Transverse colon (tissue), 4 donors: ENCODE results near the gene DGCR2. TPM values are rescaled to one million over a fixed set of nuclear protein-coding genes. Genes with fewer than 3 reads are reported as not detected.
"Not testable (repeated sequence)": the region's sequence is repeated elsewhere in the genome, so short reads cannot be mapped to it uniquely, and the experiment has no call there.

Experiments used
- DNase-seq: peaks from one replicate; pipeline ENCODE4 v3.0.0-alpha.2; 2019
- H3K27ac ChIP-seq, 4 donors: fragments of 200-600 bp; sonication (generic); 2 replicates each; pipeline ENCODE4 v1.5.1; 2016 to 2018; ENCODE audit warnings: inconsistent platforms in 4 of 4
- H3K27me3 ChIP-seq: fragments of 200-600 bp; sonication (generic); 2 replicates; pipeline ENCODE4 v1.5.1; 2017; ENCODE audit warnings: inconsistent platforms
- H3K36me3 ChIP-seq, 4 donors: fragments of 200-600 bp; sonication (generic); 2 replicates each; pipeline ENCODE4 v1.5.1; 2017 to 2019; ENCODE audit warnings: inconsistent platforms in 4 of 4
- H3K4me1 ChIP-seq, 4 donors: fragments of 200-600 bp; sonication (generic); 2 replicates each; pipeline ENCODE4 v1.5.1; 2017 to 2020; ENCODE audit warnings: inconsistent platforms in 4 of 4
- H3K4me3 ChIP-seq, 4 donors: fragments of 200-600 bp; sonication (generic); 1 replicate in 1 of 4; 2 replicates in 3 of 4; pipeline versions ENCODE4 v1.5.1 to v1.6.1; 2017 to 2019; ENCODE audit warnings: inconsistent platforms in 4 of 4
- H3K9me3 ChIP-seq, 2 donors: fragments of 200-600 bp; sonication (generic); 2 replicates each; pipeline ENCODE4 v1.5.1; 2017 to 2019; ENCODE audit warnings: inconsistent platforms in 2 of 2
- EP300 ChIP-seq: sonication (generic); formaldehyde crosslinking; IDR thresholded peaks from one replicate; pipeline ENCODE4 v1.6.1; 2017; ENCODE audit warnings: antibody characterized with exemption, low read depth
- POLR2A ChIP-seq: fragments of 450-650 bp; IDR thresholded peaks from one replicate; pipeline ENCODE4 v1.6.1; 2016; ENCODE audit warnings: antibody characterized with exemption, mild to moderate bottlenecking, moderate library complexity
- POLR2AphosphoS5 ChIP-seq, 3 donors: sonication (generic); formaldehyde crosslinking; IDR thresholded peaks; one replicate each; pipeline ENCODE4 v1.6.1; 2016; ENCODE audit warnings: antibody characterized with exemption in 3 of 3
- WGBS, 2 donors: methylation state at CpG; one replicate each; pipeline ENCODE4 v1.1.5; 2018; ENCODE audit warnings: low coverage in 1 of 2; 5-methylcytosine and 5-hydroxymethylcytosine counted together
- in situ Hi-C, 4 donors: fragments of 200-750 bp; cut with MboI; loops; one replicate each; pipeline versions ENCODE4 v1.15.0 to v1.15.1; 2017; ENCODE audit warnings: low sequenced_read_pairs in 3 of 4, low pct_ligation_motif_present in 1 of 4, low pct_unique_long_range_greater_than_20kb in 1 of 4
- intact Hi-C: fragments of 100-400 bp; cut with DNase I; formaldehyde crosslinking; loops from one replicate; pipeline ENCODE4 v1.15.1; 2023; ENCODE audit warnings: low total_unique reads
- total RNA-seq, 4 donors: library from RNA; depleted of rRNA; stranded (reverse); fragments of >200 nt; gene quantifications; one replicate each; pipeline ENCODE4 v1.1.0, GENCODE V29; 2016
- TF ChIP-seq, protein P1 (sequence below), 5 experiments: fragments of 200-600 bp in 3 of 5; fragments of 450-650 bp in 2 of 5; sonication (generic) in 3 of 5; IDR thresholded peaks; 1 replicate in 2 of 5; 2 replicates in 3 of 5; pipeline ENCODE4 v1.5.1; 2016 to 2017; ENCODE audit warnings: antibody characterized with exemption in 5 of 5, inconsistent platforms in 3 of 5, mild to moderate bottlenecking in 2 of 5, moderate library complexity in 1 of 5

DGCR2 gene
- total RNA-seq, 4 donors from 2014 or later: 71.6 to 106 (median 94.3) TPM

DNA sequence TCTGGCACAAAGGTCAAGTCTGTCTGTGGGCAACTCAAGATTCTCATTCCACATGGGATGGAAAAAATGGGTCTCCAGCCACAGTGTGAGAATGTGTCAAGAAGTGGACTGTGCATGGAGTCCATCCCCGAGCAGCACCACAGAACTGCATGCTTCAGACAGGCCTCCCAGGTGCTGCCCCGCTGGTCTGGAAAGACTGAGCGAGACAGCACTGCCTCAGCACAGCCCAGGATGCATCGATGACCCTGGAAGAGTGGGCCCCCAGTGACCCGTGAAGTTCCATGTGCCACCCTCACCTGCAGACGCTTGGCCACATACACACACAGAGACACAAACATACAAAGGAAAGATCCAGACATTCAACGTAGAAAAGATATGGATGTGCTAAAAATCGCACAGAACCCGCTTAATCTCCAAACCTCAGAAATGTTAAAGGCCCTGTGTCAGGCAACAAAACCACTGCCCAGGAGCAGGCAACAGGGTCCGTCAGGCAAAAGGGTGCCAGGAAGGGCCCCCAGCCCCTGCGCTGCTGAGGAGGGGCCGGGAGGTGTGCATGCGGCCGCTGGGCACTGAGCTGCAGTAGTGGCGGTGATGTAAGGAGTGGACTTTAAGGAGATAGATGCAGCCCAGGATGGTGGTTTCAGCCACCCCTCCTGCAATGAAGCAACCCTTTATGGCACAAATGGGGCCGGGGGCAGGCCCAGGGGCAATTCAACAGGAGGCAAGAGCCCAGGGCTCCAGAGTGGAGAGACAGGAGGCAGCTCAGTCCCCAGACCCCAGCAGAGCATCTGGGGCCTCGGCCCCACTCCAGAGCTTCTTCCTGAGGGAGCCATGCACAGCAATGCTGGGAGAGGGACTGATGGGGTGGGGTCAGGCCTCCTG is 84.7 kb downstream of the DGCR2 start:
- in situ Hi-C loops: no loop called here
- H3K27me3 ChIP-seq: no peaks in the 10 kb centered on the region
- H3K9me3 ChIP-seq: no peaks in the 10 kb centered on the region
- intact Hi-C loops: no loop called here
- H3K4me1 ChIP-seq: no peaks in the 10 kb centered on the region
- 88% methylated on average over 17 of the region's 17 CpGs; no CpG with 5 or more reads in 1 of the 2 donors for WGBS, 2 donors
- H3K36me3 ChIP-seq: peaks cover 0 to 33% (median 0%) of the 10 kb centered on the region in 4 donors
- no peak for DNase-seq
- H3K27ac ChIP-seq: no peak overlapping the region
- TF ChIP-seq EP300: no peak
- no peak for TF ChIP-seq POLR2A
- no peak for TF ChIP-seq POLR2AphosphoS5 (IDR thresholded peaks at IDR 0.05)
- TF ChIP-seq, protein P1, sequence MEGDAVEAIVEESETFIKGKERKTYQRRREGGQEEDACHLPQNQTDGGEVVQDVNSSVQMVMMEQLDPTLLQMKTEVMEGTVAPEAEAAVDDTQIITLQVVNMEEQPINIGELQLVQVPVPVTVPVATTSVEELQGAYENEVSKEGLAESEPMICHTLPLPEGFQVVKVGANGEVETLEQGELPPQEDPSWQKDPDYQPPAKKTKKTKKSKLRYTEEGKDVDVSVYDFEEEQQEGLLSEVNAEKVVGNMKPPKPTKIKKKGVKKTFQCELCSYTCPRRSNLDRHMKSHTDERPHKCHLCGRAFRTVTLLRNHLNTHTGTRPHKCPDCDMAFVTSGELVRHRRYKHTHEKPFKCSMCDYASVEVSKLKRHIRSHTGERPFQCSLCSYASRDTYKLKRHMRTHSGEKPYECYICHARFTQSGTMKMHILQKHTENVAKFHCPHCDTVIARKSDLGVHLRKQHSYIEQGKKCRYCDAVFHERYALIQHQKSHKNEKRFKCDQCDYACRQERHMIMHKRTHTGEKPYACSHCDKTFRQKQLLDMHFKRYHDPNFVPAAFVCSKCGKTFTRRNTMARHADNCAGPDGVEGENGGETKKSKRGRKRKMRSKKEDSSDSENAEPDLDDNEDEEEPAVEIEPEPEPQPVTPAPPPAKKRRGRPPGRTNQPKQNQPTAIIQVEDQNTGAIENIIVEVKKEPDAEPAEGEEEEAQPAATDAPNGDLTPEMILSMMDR (IDR thresholded peaks at IDR 0.05): no peak
- no peak overlapping the region for H3K4me3 ChIP-seq

DNA sequence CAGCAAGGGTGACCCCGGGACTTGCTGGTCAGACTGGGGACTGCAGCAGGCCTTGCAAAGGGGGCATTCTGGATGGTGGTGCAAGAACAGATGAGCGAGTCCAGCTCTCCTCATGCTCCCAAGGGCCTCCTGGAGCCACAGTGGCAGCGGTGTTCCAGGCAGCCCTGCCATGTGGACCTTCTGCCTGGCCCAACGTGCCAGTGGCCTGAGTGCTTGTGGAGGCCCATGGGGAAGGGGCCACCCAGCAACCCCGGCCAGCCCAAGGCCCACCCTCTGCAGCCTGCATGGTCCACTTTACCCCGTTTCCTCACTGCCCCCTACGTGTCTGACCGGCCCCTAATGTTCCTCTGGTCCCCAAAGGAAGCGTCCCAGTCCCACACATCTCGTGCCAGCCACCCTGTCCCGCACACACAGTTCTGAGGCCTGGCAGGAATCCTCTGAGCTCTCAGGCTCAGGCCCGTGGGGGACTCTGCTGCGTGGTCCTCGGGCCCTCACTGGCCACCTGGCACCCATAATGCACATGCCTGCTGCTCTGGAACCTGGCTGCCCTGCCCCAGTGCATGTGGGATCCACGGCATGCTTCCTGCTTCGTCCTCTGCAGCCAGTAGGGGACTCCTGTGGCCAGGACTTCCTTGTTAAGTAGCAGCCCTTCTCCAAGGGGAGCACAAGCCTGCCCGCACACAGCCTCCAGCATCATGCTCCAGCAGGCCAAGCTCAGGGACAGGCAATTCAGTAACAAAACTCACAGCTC is 85.5 kb downstream of the DGCR2 start:
- in situ Hi-C loops (no loop called here), intact Hi-C loops (no loop called here)
- H3K9me3 ChIP-seq: no peaks in the 10 kb centered on the region
- H3K4me1 ChIP-seq: no peaks in the 10 kb centered on the region
- 74 to 96% methylated on average over 7 to 14 of the region's 17 CpGs for WGBS, 2 donors
- H3K36me3 ChIP-seq: peaks cover 0 to 27% (median 0%) of the 10 kb centered on the region in 4 donors
- no peaks in the 10 kb centered on the region for H3K27me3 ChIP-seq
- no peak overlapping the region for H3K4me3 ChIP-seq
- no peak overlapping the region for H3K27ac ChIP-seq
- TF ChIP-seq, protein P1 (IDR thresholded peaks at IDR 0.05): no peak
- TF ChIP-seq EP300 (no peak), POLR2AphosphoS5 (IDR thresholded peaks at IDR 0.05) (no peak), POLR2A (no peak)
- no peak for DNase-seq

DNA sequence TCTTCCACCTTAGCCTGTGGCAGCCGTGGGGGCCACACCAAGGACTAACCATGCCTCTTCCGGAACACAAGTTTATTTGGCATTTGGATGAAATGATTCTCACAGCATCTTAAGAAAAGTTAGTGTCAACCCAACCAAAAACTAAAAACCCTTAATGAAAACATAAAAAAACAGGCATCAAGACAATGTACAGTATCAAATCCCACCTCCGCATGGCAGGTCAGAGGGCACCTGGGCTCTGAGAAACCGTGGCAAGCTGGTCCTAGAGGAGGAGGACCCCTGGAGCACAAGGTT is 86.0 kb downstream of the DGCR2 start:
- Histone ChIP-seq H3K27ac (no peak overlapping the region), H3K27me3 (no peaks in the 10 kb centered on the region), H3K36me3 (peaks cover 0 to 21% (median 0%) of the 10 kb centered on the region in 4 donors), H3K4me3 (no peak overlapping the region), H3K9me3 (no peaks in the 10 kb centered on the region), H3K4me1 (no peaks in the 10 kb centered on the region)
- no peak for TF ChIP-seq POLR2A
- TF ChIP-seq, protein P1 (IDR thresholded peaks at IDR 0.05): no peak
- no peak for TF ChIP-seq EP300
- TF ChIP-seq POLR2AphosphoS5 (IDR thresholded peaks at IDR 0.05): no peak
- WGBS, 2 donors: 81 to 89% methylated on average over 2 to 4 of the region's 4 CpGs
- intact Hi-C loops (no loop called here), in situ Hi-C loops (no loop called here)
- DNase-seq: no peak

DNA sequence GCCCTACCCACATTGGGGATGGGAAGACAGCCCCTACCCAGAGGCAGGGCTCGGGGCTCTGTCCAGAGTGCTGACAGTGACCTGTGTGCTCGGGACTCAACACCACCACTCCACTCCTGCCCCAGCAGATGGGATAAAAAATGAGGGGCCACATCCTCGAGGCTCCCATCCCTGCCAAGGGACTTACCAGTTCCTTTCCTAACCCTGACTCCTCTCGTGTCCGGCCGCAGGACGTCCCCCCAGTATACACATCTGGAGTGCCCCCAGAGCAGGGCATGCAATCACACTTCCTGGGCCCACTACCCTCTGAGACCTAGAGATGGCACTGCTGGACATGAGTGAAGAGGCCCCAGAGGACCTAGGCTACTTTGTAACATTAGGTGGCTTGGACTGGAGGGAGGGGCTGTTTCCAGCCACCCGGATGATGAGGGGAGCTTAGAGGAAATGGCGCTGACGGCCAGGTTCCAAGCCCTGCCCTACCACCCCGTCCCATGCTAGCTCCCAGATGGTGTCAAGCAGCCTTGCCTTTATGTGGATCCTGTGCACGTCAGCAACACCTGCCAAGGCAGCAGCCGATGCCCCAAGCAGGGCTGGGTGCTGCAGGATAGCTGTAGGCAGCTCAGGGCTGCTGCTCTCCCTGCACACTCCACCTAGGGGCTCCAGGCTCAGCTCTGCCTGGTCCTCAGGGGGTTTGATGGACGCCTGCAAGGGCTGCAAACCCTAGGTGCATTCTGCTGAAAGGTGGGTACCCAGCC is 86.6 kb downstream of the DGCR2 start:
- H3K27ac ChIP-seq: no peak overlapping the region
- peaks cover 0 to 16% (median 0%) of the 10 kb centered on the region in 4 donors for H3K36me3 ChIP-seq
- no peak overlapping the region for H3K4me3 ChIP-seq
- intact Hi-C loops (no loop called here), in situ Hi-C loops (no loop called here)
- 47% methylated on average over 13 of the region's 14 CpGs; no CpG with 5 or more reads in 1 of the 2 donors for WGBS, 2 donors
- DNase-seq: no peak
- H3K27me3 ChIP-seq: peaks cover 3% of the 10 kb centered on the region
- TF ChIP-seq EP300: no peak
- TF ChIP-seq POLR2A: no peak
- TF ChIP-seq POLR2AphosphoS5 (IDR thresholded peaks at IDR 0.05): no peak
- TF ChIP-seq, protein P1 (IDR thresholded peaks at IDR 0.05): no peak
- no peaks in the 10 kb centered on the region for H3K9me3 ChIP-seq
- H3K4me1 ChIP-seq: no peaks in the 10 kb centered on the region

DNA sequence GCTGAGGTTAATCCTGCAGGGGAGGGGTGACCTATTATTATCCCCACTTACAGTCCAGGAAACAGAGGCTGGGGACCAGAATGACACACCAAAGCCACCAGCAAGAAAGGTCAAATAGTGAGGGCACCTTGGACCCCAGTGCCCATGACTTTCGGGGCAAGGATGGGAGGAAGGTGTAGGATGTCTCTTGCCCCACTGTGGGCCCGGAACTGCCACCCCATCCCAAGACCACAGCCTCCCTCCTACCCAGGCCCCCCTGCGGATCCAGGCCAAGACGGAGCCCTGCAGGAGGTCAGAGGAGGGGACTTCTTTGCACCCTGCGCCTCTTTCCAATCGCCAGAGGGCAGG is 87.1 kb downstream of the DGCR2 start:
- intact Hi-C loops, H3K27ac ChIP-seq, in situ Hi-C loops, H3K4me1 ChIP-seq, DNase-seq, H3K4me3 ChIP-seq, H3K9me3 ChIP-seq, H3K27me3 ChIP-seq: not testable (repeated sequence)
- H3K36me3 ChIP-seq: peaks cover 0 to 11% (median 0%) of the 10 kb centered on the region in 4 donors
- 41% methylated on average over 6 of the region's 6 CpGs; no CpG with 5 or more reads in 1 of the 2 donors for WGBS, 2 donors

DNA sequence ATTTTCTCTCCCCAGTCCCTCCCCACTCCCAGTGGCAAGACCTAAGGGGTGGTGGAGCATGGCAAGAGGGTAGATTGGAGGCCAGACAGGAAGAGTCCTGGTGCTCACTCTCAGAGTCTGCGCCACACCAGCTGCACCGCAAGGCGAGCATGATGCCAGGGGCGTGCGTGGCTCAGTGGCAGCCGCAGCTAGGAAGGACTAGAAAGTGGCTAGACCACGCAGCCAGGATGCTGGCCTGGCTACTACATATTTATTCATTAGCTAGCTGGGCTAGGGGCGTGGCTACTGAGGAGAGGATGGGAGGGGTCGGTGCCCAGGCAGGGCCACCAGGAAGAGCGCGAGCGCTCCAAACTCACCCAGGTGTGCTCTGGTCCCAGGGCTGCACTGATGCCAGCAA is 87.5 kb downstream of the DGCR2 start:
- H3K36me3 ChIP-seq, H3K9me3 ChIP-seq, H3K4me3 ChIP-seq, DNase-seq, H3K27me3 ChIP-seq, H3K27ac ChIP-seq, intact Hi-C loops, in situ Hi-C loops, H3K4me1 ChIP-seq: not testable (repeated sequence)
- 78% methylated on average over 9 of the region's 12 CpGs; no CpG with 5 or more reads in 1 of the 2 donors for WGBS, 2 donors
